ENCODE measurements around the gene AQP9. TPM values are rescaled to one million over a fixed set of nuclear protein-coding genes. Genes with fewer than 3 reads are reported as not detected.

AQP9 gene
- total RNA-seq, 1 donor from 2014 or later, result not detected

DNA sequence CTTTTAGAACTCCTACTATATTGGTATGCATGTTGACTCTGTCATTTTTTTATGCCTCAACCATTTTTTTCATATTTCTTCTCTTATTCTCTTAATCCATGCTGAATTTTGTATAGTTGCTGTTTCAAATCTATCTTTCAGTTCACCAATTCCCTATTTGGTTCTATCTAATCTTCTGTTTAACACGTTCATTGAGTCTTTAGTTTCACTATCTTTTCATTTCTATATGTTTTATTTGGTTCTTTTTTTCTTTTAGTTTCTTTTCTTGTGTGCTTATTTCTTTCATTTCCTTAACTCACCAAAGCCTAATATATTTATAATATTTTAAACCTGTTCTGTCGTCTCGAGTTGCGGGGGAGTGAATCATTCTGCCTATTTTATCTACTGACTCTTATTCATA, 8.0 kb downstream of the AQP9 start:
- no peak for TF ChIP-seq CTCF (IDR thresholded peaks at IDR 0.05; ENCODE audit: unreplicated experiment)
- H3K27ac Mint-ChIP-seq, result no peak overlapping the region
- H3K9me3 Mint-ChIP-seq (ENCODE audit: low read depth), result no peaks in the 10 kb centered on the region
- H3K27me3 Mint-ChIP-seq, result peaks cover 7% of the 10 kb centered on the region
- no peak overlapping the region for H3K4me3 Mint-ChIP-seq (ENCODE audit: low read depth)
- H3K36me3 Mint-ChIP-seq (ENCODE audit: insufficient read depth), result no peaks in the 10 kb centered on the region
- DNase-seq (ENCODE audit: low spot score, unreplicated experiment), result no peak
- H3K4me1 Mint-ChIP-seq (ENCODE audit: low read depth), result no peaks in the 10 kb centered on the region

DNA sequence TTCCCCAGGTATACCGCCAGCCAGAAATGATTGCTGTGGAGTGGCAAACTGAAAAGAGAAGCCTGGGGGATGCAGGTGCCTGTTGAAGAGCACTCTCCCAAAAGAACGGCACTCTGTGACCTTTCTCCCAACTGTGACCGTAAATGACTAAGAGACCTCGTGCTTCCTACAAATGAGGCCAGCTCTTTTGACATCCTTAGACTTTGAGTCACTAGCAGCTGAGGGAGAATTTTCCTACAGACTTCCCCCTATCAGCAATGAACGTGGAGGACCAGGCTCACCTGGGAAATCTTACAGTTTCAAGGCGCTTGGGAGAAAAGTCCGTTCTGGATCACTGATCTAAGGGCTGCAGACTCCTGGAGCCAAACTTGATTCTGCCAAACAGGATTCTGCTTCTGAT, 8.6 kb downstream of the AQP9 start:
- H3K4me3 Mint-ChIP-seq (ENCODE audit: low read depth), result no peak overlapping the region
- peaks cover 6% of the 10 kb centered on the region for H3K27me3 Mint-ChIP-seq
- H3K27ac Mint-ChIP-seq, result no peak overlapping the region
- no peaks in the 10 kb centered on the region for H3K4me1 Mint-ChIP-seq (ENCODE audit: low read depth)
- no peak for DNase-seq (ENCODE audit: low spot score, unreplicated experiment)
- no peaks in the 10 kb centered on the region for H3K9me3 Mint-ChIP-seq (ENCODE audit: low read depth)
- no peaks in the 10 kb centered on the region for H3K36me3 Mint-ChIP-seq (ENCODE audit: insufficient read depth)
- no peak for TF ChIP-seq CTCF (IDR thresholded peaks at IDR 0.05; ENCODE audit: unreplicated experiment)

DNA sequence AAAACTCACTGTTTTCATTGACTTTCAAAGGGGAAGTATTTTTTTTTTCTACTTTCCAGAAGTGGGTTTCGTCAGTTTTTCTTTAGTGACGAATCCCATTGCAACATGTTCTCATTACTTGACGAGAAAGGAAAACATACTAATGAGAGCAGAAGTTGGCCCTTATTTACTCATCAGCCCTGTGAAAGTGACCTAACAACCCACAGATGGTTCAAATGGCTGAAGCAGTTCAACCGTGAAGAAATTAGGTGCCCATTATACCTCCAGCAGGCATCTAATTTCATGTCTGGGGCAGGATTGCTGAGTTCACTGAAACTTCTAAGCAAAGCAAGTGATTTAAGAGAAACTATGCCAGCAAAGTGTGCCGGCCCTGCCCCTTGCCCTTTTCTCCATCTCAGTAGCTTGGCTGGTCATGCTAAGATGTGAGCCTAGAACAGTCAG, 9.0 kb downstream of the AQP9 start:
- Mint-ChIP-seq H3K36me3 (ENCODE audit: insufficient read depth) (no peaks in the 10 kb centered on the region), H3K27ac (no peak overlapping the region), H3K4me3 (ENCODE audit: low read depth) (no peak overlapping the region), H3K9me3 (ENCODE audit: low read depth) (no peaks in the 10 kb centered on the region), H3K27me3 (peaks cover 6% of the 10 kb centered on the region), H3K4me1 (ENCODE audit: low read depth) (no peaks in the 10 kb centered on the region)
- no peak for TF ChIP-seq CTCF (IDR thresholded peaks at IDR 0.05; ENCODE audit: unreplicated experiment)
- no peak for DNase-seq (ENCODE audit: low spot score, unreplicated experiment)

DNA sequence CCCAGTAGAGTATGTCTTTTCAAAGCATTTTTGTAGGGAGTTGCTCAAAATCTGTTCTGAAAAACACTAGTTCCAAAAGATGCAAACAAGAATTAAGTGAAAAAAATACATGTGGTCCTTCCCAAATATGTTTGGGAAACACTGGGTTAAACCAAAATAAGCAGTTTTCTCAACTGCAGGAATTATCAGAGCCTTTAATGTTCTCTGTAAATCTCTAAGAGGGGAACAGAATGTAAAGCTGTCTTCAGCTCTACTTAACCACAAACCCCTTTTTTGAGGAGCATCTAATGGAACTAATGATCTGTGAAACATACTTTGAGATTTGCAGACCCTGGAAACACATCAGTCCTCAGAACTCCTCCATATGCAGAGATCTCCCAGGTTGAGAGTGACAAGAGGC, 9.9 kb downstream of the AQP9 start:
- no peaks in the 10 kb centered on the region for H3K36me3 Mint-ChIP-seq (ENCODE audit: insufficient read depth)
- peaks cover under 1% of the 10 kb centered on the region for H3K27me3 Mint-ChIP-seq
- no peak overlapping the region for H3K27ac Mint-ChIP-seq
- TF ChIP-seq CTCF (IDR thresholded peaks at IDR 0.05; ENCODE audit: unreplicated experiment), result no peak
- H3K9me3 Mint-ChIP-seq (ENCODE audit: low read depth), result no peaks in the 10 kb centered on the region
- no peak overlapping the region for H3K4me3 Mint-ChIP-seq (ENCODE audit: low read depth)
- H3K4me1 Mint-ChIP-seq (ENCODE audit: low read depth), result no peaks in the 10 kb centered on the region
- DNase-seq (ENCODE audit: low spot score, unreplicated experiment), result no peak

GRCh38 chr15:58148633-58149445, 10.7 kb downstream of the AQP9 start:
- DNase-seq (ENCODE audit: low spot score, unreplicated experiment), result no peak
- H3K36me3 Mint-ChIP-seq (ENCODE audit: insufficient read depth), result no peaks in the 10 kb centered on the region
- H3K27ac Mint-ChIP-seq, result no peak overlapping the region
- TF ChIP-seq CTCF (IDR thresholded peaks at IDR 0.05; ENCODE audit: unreplicated experiment), result no peak
- H3K9me3 Mint-ChIP-seq (ENCODE audit: low read depth), result no peaks in the 10 kb centered on the region
- H3K4me3 Mint-ChIP-seq (ENCODE audit: low read depth), result no peak overlapping the region
- H3K4me1 Mint-ChIP-seq (ENCODE audit: low read depth), result no peaks in the 10 kb centered on the region
- no peaks in the 10 kb centered on the region for H3K27me3 Mint-ChIP-seq
